Liver (tissue), 9 donors: Measurements from ENCODE around the gene TCEA3. TPM values are rescaled to one million over a fixed set of nuclear protein-coding genes. Genes with fewer than 3 reads are reported as not detected.

ENCODE experiments used
- DNase-seq: peaks from one replicate; pipeline ENCODE4 v3.0.0-alpha.2; 2017; ENCODE audit warnings: low spot score
- H3K27ac ChIP-seq, 2 donors: one replicate each; pipeline ENCODE4 v1.7.0; 2013; ENCODE audit warnings: inconsistent platforms in 2 of 2, low read length in 2 of 2, control low read depth in 1 of 2, low read depth in 1 of 2, mild to moderate bottlenecking in 1 of 2
- H3K27me3 ChIP-seq, 4 donors: one replicate each; pipeline versions ENCODE4 v1.6.1 to v1.7.0; 2013; ENCODE audit warnings: low read length in 3 of 4, inconsistent platforms in 1 of 4, mild to moderate bottlenecking in 1 of 4, moderate library complexity in 1 of 4; ENCODE audit not compliant: control insufficient read depth in 4 of 4, insufficient read depth in 4 of 4
- H3K36me3 ChIP-seq, 4 donors: one replicate each; pipeline versions ENCODE4 v1.6.1 to v1.7.0; 2013; ENCODE audit warnings: low read length in 3 of 4, mild to moderate bottlenecking in 3 of 4, low read depth in 1 of 4, moderate library complexity in 1 of 4; ENCODE audit not compliant: control insufficient read depth in 4 of 4, insufficient read depth in 3 of 4
- H3K4me1 ChIP-seq, 4 donors: one replicate each; pipeline versions ENCODE4 v1.6.1 to v1.7.0; 2013; ENCODE audit warnings: low read length in 3 of 4, mild to moderate bottlenecking in 3 of 4, moderate library complexity in 1 of 4; ENCODE audit not compliant: control insufficient read depth in 4 of 4, insufficient read depth in 4 of 4
- H3K4me3 ChIP-seq, 3 donors: one replicate each; pipeline versions ENCODE4 v1.6.1 to v1.7.0; 2013; ENCODE audit warnings: low read length in 3 of 3, control low read depth in 1 of 3, low read depth in 1 of 3, mild to moderate bottlenecking in 1 of 3
- H3K9ac ChIP-seq, 2 donors: one replicate each; pipeline ENCODE4 v1.7.0; 2013; ENCODE audit warnings: low read length in 2 of 2, mild to moderate bottlenecking in 2 of 2, moderate library complexity in 2 of 2, control low read depth in 1 of 2, low read depth in 1 of 2
- H3K9me3 ChIP-seq, 4 donors: one replicate each; pipeline versions ENCODE4 v1.6.1 to v1.7.0; 2013; ENCODE audit warnings: low read length in 3 of 4; ENCODE audit not compliant: control insufficient read depth in 4 of 4
- EGR1 ChIP-seq, 2 donors: IDR thresholded peaks; 2 replicates each; pipeline ENCODE4 v1.6.1; 2016 to 2018; ENCODE audit warnings: antibody characterized with exemption in 2 of 2, low read depth in 2 of 2
- FOXA1 ChIP-seq: IDR thresholded peaks from 2 replicates; pipeline ENCODE4 v1.6.1; 2016; ENCODE audit warnings: antibody characterized with exemption
- FOXA2 ChIP-seq: IDR thresholded peaks from 2 replicates; pipeline ENCODE4 v1.6.1; 2016; ENCODE audit warnings: antibody characterized with exemption
- GABPA ChIP-seq, 2 donors: IDR thresholded peaks in 1 of 2; conservative IDR thresholded peaks in 1 of 2; 2 replicates each; pipeline ENCODE4 v1.6.1; 2016; ENCODE audit warnings: antibody characterized with exemption in 2 of 2, mild to moderate bottlenecking in 1 of 2, moderate library complexity in 1 of 2
- HNF4A ChIP-seq, 2 donors: conservative IDR thresholded peaks; 2 replicates each; pipeline ENCODE4 v1.6.1; 2016; ENCODE audit warnings: antibody characterized with exemption in 2 of 2, mild to moderate bottlenecking in 2 of 2
- HNF4G ChIP-seq: IDR thresholded peaks from 2 replicates; pipeline ENCODE4 v1.6.1; 2016; ENCODE audit warnings: antibody characterized with exemption
- JUND ChIP-seq, 2 donors: IDR thresholded peaks; 2 replicates each; pipeline ENCODE4 v1.6.1; 2016; ENCODE audit warnings: antibody characterized with exemption in 2 of 2
- NR2F2 ChIP-seq: IDR thresholded peaks from 2 replicates; pipeline ENCODE4 v1.6.1; 2016; ENCODE audit warnings: antibody characterized with exemption
- RAD21 ChIP-seq, 2 donors: IDR thresholded peaks; 2 replicates each; pipeline ENCODE4 v1.6.1; 2016; ENCODE audit warnings: antibody characterized with exemption in 2 of 2, mild to moderate bottlenecking in 2 of 2
- RXRA ChIP-seq, 2 donors: IDR thresholded peaks; 2 replicates each; pipeline ENCODE4 v1.6.1; 2017 to 2018; ENCODE audit warnings: antibody characterized with exemption in 2 of 2, mild to moderate bottlenecking in 1 of 2
- SP1 ChIP-seq: IDR thresholded peaks from 2 replicates; pipeline ENCODE4 v1.6.1; 2018; ENCODE audit warnings: antibody characterized with exemption, mild to moderate bottlenecking
- YY1 ChIP-seq: IDR thresholded peaks from 2 replicates; pipeline ENCODE4 v1.6.1; 2016; ENCODE audit warnings: antibody characterized with exemption, mild to moderate bottlenecking
- WGBS: extraction: QIAGEN DNeasy Blood & Tissue Kit; methylation state at CpG from one replicate; pipeline ENCODE4 v1.1.7; 2013; 5-methylcytosine and 5-hydroxymethylcytosine counted together
- polyA plus RNA-seq, 2 donors: library from polyadenylated mRNA; stranded (reverse) in 1 of 2; unstranded in 1 of 2; fragments of 200-250 nt in 1 of 2; fragments of >200 nt in 1 of 2; fragmentation: Nextera tagmentation in 1 of 2; extraction: Ambion mirVana in 1 of 2; gene quantifications; one replicate each; pipeline versions ENCODE4 v1.2.1 to v1.2.3, GENCODE V29; 2013 to 2015
- total RNA-seq, 2 donors: library from RNA; depleted of rRNA; stranded (reverse); fragments of >200 nt; gene quantifications; one replicate each; pipeline ENCODE4 v1.2.3, GENCODE V29; 2014
- TF ChIP-seq, protein P1 (sequence below): IDR thresholded peaks from 2 replicates; pipeline ENCODE4 v1.6.1; 2016; ENCODE audit warnings: antibody characterized with exemption, mild to moderate bottlenecking
- TF ChIP-seq, protein P2 (sequence below): IDR thresholded peaks from 2 replicates; pipeline ENCODE4 v1.6.1; 2016; ENCODE audit warnings: antibody characterized with exemption
- TF ChIP-seq, protein P3 (sequence below): IDR thresholded peaks from 2 replicates; pipeline ENCODE4 v1.6.1; 2016; ENCODE audit warnings: antibody characterized with exemption
- TF ChIP-seq, protein P4 (sequence below): IDR thresholded peaks from 2 replicates; pipeline ENCODE4 v1.6.1; 2016; ENCODE audit warnings: antibody characterized with exemption
- TF ChIP-seq, protein P5 (sequence below): fragments of 150-350 bp; IDR thresholded peaks from 2 replicates; pipeline ENCODE4 v1.5.1; 2017; ENCODE audit warnings: improper control_type of control experiment, low read depth, low read length; ENCODE audit not compliant: missing input control
- donor health status: healthy.
- donor health status: healthy.
- donor health status: healthy.
- donor health status: healthy.
- donor health status: healthy.

Gene TCEA3
- total and polyA plus RNA-seq, 4 donors = 29.6 to 142 (median 47.6) TPM

DNA sequence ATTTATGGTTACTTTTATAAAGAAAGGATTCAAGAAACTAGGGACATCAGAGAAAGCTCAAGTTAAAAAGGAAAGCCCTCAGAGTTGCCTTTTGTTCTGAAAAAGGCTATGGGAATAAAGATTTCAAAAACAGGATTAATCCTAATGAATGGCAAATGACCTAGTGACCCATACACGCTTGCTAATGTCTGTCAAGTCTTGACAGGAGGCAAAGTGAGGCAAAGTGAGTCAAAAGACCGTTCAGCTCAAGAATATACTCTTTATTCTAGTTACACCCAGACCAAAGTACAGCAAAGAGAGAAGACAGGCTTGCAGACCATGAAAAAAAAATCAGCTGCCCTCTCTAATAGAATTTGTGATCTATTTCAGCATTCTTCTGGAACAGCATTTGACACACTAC, 58.4 kb downstream of the TCEA3 start:
- Histone ChIP-seq H3K27ac (no peak overlapping the region), H3K36me3 (peaks cover 8 to 32% (median 30%) of the 10 kb centered on the region in 4 donors), H3K27me3 (no peaks in the 10 kb centered on the region), H3K9ac (no peak overlapping the region), H3K9me3 (peaks cover 21 to 30% (median 26%) of the 10 kb centered on the region in 4 donors), H3K4me1 (peaks cover 3 to 32% (median 26%) of the 10 kb centered on the region in 4 donors), H3K4me3 (no peak overlapping the region)
- DNase-seq = no peak
- no peak for TF ChIP-seq FOXA1
- no peak for TF ChIP-seq EGR1 (IDR thresholded peaks at IDR 0.05; ENCODE audit: low read depth in 2 of 2)
- TF ChIP-seq JUND (IDR thresholded peaks at IDR 0.05) = no peak
- TF ChIP-seq FOXA2 = no peak
- no peak for TF ChIP-seq HNF4A (conservative IDR thresholded peaks at IDR 0.05)
- TF ChIP-seq, protein P1, sequence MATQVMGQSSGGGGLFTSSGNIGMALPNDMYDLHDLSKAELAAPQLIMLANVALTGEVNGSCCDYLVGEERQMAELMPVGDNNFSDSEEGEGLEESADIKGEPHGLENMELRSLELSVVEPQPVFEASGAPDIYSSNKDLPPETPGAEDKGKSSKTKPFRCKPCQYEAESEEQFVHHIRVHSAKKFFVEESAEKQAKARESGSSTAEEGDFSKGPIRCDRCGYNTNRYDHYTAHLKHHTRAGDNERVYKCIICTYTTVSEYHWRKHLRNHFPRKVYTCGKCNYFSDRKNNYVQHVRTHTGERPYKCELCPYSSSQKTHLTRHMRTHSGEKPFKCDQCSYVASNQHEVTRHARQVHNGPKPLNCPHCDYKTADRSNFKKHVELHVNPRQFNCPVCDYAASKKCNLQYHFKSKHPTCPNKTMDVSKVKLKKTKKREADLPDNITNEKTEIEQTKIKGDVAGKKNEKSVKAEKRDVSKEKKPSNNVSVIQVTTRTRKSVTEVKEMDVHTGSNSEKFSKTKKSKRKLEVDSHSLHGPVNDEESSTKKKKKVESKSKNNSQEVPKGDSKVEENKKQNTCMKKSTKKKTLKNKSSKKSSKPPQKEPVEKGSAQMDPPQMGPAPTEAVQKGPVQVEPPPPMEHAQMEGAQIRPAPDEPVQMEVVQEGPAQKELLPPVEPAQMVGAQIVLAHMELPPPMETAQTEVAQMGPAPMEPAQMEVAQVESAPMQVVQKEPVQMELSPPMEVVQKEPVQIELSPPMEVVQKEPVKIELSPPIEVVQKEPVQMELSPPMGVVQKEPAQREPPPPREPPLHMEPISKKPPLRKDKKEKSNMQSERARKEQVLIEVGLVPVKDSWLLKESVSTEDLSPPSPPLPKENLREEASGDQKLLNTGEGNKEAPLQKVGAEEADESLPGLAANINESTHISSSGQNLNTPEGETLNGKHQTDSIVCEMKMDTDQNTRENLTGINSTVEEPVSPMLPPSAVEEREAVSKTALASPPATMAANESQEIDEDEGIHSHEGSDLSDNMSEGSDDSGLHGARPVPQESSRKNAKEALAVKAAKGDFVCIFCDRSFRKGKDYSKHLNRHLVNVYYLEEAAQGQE = no peak
- TF ChIP-seq, protein P2, sequence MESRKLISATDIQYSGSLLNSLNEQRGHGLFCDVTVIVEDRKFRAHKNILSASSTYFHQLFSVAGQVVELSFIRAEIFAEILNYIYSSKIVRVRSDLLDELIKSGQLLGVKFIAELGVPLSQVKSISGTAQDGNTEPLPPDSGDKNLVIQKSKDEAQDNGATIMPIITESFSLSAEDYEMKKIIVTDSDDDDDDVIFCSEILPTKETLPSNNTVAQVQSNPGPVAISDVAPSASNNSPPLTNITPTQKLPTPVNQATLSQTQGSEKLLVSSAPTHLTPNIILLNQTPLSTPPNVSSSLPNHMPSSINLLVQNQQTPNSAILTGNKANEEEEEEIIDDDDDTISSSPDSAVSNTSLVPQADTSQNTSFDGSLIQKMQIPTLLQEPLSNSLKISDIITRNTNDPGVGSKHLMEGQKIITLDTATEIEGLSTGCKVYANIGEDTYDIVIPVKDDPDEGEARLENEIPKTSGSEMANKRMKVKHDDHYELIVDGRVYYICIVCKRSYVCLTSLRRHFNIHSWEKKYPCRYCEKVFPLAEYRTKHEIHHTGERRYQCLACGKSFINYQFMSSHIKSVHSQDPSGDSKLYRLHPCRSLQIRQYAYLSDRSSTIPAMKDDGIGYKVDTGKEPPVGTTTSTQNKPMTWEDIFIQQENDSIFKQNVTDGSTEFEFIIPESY = no peak
- TF ChIP-seq HNF4G = no peak
- TF ChIP-seq NR2F2 = no peak
- no peak for TF ChIP-seq GABPA (IDR thresholded peaks at IDR 0.05 in 1 of 2, conservative IDR thresholded peaks at IDR 0.05 in 1 of 2)
- TF ChIP-seq RAD21 (IDR thresholded peaks at IDR 0.05) = no peak
- TF ChIP-seq YY1 = no peak
- TF ChIP-seq RXRA (IDR thresholded peaks at IDR 0.05) = no peak
- TF ChIP-seq SP1 = no peak
- TF ChIP-seq, protein P3, sequence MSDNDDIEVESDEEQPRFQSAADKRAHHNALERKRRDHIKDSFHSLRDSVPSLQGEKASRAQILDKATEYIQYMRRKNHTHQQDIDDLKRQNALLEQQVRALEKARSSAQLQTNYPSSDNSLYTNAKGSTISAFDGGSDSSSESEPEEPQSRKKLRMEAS = no peak
- 93% methylated on average over 2 of the region's 2 CpGs for WGBS

DNA sequence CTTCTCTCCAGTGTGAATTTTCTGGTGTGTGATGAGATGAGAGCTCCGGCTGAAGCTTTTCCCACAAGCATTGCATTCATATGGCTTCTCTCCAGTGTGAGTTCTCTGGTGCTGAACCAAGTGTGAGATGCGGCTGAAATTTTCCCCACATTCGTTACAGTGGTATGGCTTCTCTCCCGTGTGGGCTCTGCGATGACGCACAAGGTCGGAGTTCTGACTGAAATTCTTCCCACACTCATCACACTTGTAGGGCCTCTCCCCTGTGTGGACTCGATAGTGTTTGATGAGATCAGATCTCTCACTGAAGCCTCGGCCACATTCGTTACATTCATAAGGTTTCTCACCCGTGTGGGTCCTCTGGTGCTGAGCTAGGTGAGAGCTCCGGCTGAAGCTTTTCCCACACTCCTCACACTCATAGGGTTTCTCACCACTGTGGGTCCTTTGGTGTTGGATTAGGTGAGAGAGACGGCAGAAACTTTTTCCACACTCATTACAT, 62.3 kb downstream of the TCEA3 start:
- H3K4me3 ChIP-seq = peak overlapping the region in 2 of 3 donors; percentile 41 to 63
- peaks cover 0 to 5% (median 4%) of the 10 kb centered on the region in 4 donors for H3K4me1 ChIP-seq
- no peaks in the 10 kb centered on the region for H3K27me3 ChIP-seq
- no peak overlapping the region for H3K9ac ChIP-seq
- no peak for DNase-seq
- peaks cover 8 to 48% (median 40%) of the 10 kb centered on the region in 4 donors for H3K36me3 ChIP-seq
- H3K9me3 ChIP-seq = peaks cover 34 to 53% (median 43%) of the 10 kb centered on the region in 4 donors
- 97% methylated on average over 13 of the region's 13 CpGs for WGBS
- H3K27ac ChIP-seq = no peak overlapping the region
- TF ChIP-seq, protein P2 = no peak
- TF ChIP-seq HNF4A (conservative IDR thresholded peaks at IDR 0.05) = no peak
- no peak for TF ChIP-seq JUND (IDR thresholded peaks at IDR 0.05)
- TF ChIP-seq, protein P4, sequence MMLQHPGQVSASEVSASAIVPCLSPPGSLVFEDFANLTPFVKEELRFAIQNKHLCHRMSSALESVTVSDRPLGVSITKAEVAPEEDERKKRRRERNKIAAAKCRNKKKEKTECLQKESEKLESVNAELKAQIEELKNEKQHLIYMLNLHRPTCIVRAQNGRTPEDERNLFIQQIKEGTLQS = no peak
- TF ChIP-seq RXRA (IDR thresholded peaks at IDR 0.05) = no peak
- TF ChIP-seq, protein P1 = no peak
- TF ChIP-seq FOXA2 = no peak
- TF ChIP-seq, protein P3 = no peak
- no peak for TF ChIP-seq GABPA (IDR thresholded peaks at IDR 0.05 in 1 of 2, conservative IDR thresholded peaks at IDR 0.05 in 1 of 2)
- no peak for TF ChIP-seq RAD21 (IDR thresholded peaks at IDR 0.05)
- TF ChIP-seq EGR1 (IDR thresholded peaks at IDR 0.05; ENCODE audit: low read depth in 2 of 2) = no peak
- TF ChIP-seq, protein P5, sequence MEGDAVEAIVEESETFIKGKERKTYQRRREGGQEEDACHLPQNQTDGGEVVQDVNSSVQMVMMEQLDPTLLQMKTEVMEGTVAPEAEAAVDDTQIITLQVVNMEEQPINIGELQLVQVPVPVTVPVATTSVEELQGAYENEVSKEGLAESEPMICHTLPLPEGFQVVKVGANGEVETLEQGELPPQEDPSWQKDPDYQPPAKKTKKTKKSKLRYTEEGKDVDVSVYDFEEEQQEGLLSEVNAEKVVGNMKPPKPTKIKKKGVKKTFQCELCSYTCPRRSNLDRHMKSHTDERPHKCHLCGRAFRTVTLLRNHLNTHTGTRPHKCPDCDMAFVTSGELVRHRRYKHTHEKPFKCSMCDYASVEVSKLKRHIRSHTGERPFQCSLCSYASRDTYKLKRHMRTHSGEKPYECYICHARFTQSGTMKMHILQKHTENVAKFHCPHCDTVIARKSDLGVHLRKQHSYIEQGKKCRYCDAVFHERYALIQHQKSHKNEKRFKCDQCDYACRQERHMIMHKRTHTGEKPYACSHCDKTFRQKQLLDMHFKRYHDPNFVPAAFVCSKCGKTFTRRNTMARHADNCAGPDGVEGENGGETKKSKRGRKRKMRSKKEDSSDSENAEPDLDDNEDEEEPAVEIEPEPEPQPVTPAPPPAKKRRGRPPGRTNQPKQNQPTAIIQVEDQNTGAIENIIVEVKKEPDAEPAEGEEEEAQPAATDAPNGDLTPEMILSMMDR = no peak
